ENCODE data around the gene DMD. TPM values are rescaled to one million over a fixed set of nuclear protein-coding genes. Genes with fewer than 3 reads are reported as not detected.

Gene DMD
- total and polyA plus RNA-seq, 2 donors (not counting 1 experiment from before 2014, with no cell fraction given), result 2.0 to 51.8 TPM

- Histone ChIP-seq H3K27ac (ENCODE audit: low read length in 2 of 2) (no peak overlapping the region), H3K4me2 (replicated peaks; ENCODE audit: low read depth, low read length, poor library complexity, severe bottlenecking) (no peak overlapping the region), H3K4me3 (ENCODE audit: control extremely low read depth in 1 of 5, extremely low read depth in 1 of 5, insufficient read depth in 1 of 5, low read depth in 2 of 5, low read length in 4 of 5) (no peak overlapping the region), H2AFZ (ENCODE audit: insufficient read depth, low read depth, low read length, poor library complexity, severe bottlenecking) (no peak overlapping the region), H3K4me1 (ENCODE audit: control insufficient read depth in 2 of 2, insufficient read depth in 2 of 2, low read length in 2 of 2) (no peaks in the 10 kb centered on the region), H3K9ac (ENCODE audit: low read length) (no peak overlapping the region), H3K27me3 (replicated peaks in 1 of 4; ENCODE audit: control extremely low read depth in 1 of 4, control insufficient read depth in 3 of 4, insufficient read depth in 4 of 4, low read length in 3 of 4) (no peaks in the 10 kb centered on the region), H3K79me2 (ENCODE audit: control insufficient read depth, insufficient read depth, low read length) (no peaks in the 10 kb centered on the region), H3K36me3 (replicated peaks in 1 of 2; ENCODE audit: control extremely low read depth in 1 of 2, control insufficient read depth in 1 of 2, extremely low read depth in 1 of 2, insufficient read depth in 2 of 2, low read length in 1 of 2) (no peaks in the 10 kb centered on the region), H3K9me3 (ENCODE audit: control extremely low read depth in 1 of 3, control insufficient read depth in 2 of 3, insufficient read depth in 1 of 3, low read length in 2 of 3) (no peaks in the 10 kb centered on the region), H4K20me1 (ENCODE audit: control insufficient read depth, insufficient read depth, low read length, poor library complexity, severe bottlenecking) (no peaks in the 10 kb centered on the region)
- Mint-ChIP-seq H3K27me3 (peaks cover 5% of the 10 kb centered on the region), H3K9me3 (ENCODE audit: insufficient read depth) (no peaks in the 10 kb centered on the region), H3K4me1 (no peaks in the 10 kb centered on the region), H3K27ac (no peak overlapping the region), H3K4me3 (no peak overlapping the region)
- ChIA-PET CTCF (no interaction called here), POLR2A (no interaction called here)
- intact Hi-C loops (cut with micrococcal nuclease), result no loop called here
- WGBS (ENCODE audit: insufficient coverage), result no CpG with 5 or more reads among the region's 2 CpGs
- no peak for ATAC-seq (ENCODE audit: low read depth)
- no peak for DNase-seq
- TF ChIP-seq, protein P1, sequence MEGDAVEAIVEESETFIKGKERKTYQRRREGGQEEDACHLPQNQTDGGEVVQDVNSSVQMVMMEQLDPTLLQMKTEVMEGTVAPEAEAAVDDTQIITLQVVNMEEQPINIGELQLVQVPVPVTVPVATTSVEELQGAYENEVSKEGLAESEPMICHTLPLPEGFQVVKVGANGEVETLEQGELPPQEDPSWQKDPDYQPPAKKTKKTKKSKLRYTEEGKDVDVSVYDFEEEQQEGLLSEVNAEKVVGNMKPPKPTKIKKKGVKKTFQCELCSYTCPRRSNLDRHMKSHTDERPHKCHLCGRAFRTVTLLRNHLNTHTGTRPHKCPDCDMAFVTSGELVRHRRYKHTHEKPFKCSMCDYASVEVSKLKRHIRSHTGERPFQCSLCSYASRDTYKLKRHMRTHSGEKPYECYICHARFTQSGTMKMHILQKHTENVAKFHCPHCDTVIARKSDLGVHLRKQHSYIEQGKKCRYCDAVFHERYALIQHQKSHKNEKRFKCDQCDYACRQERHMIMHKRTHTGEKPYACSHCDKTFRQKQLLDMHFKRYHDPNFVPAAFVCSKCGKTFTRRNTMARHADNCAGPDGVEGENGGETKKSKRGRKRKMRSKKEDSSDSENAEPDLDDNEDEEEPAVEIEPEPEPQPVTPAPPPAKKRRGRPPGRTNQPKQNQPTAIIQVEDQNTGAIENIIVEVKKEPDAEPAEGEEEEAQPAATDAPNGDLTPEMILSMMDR (IDR thresholded peaks at IDR 0.05), result no peak
- TF ChIP-seq EZH2 (IDR thresholded peaks at IDR 0.05; ENCODE audit: borderline replicate concordance, insufficient read depth, low read depth, low read length, poor library complexity, severe bottlenecking), result no peak
Observed at GRCh38 chrX:31316340-31316991, 1894.9 kb downstream of the DMD start.

DNA sequence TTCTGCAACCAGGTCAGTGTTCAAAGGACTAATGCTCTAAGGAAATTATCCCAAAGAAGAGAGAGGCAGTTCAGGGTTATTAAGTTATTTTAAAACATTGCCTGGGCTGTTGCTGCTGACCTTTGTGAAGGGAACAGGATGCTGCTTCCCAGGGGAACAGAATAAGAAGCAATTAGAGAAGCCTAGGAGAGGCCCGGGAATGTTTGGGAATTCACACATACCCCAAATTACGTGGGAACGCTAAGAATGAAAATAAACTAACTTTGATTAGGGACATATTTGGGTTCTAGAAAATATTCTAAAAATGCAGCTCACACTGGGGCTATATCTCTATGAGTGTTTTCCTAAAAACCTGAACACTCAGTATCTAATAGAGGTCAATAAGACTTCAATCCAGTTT is 1896.4 kb downstream of the DMD start:
- no peak overlapping the region for H3K9ac ChIP-seq (ENCODE audit: low read length)
- no peaks in the 10 kb centered on the region for H3K79me2 ChIP-seq (ENCODE audit: control insufficient read depth, insufficient read depth, low read length)
- no CpG with 5 or more reads among the region's 3 CpGs for WGBS (ENCODE audit: insufficient coverage)
- H3K9me3 ChIP-seq (ENCODE audit: control extremely low read depth in 1 of 3, control insufficient read depth in 2 of 3, insufficient read depth in 1 of 3, low read length in 2 of 3), result no peaks in the 10 kb centered on the region
- intact Hi-C loops (cut with micrococcal nuclease), result no loop called here
- no peak overlapping the region for H3K27ac Mint-ChIP-seq
- DNase-seq, result no peak
- ChIA-PET CTCF (no interaction called here), POLR2A (no interaction called here)
- H3K4me3 Mint-ChIP-seq, result no peak overlapping the region
- H3K27me3 ChIP-seq (replicated peaks in 1 of 4; ENCODE audit: control extremely low read depth in 1 of 4, control insufficient read depth in 3 of 4, insufficient read depth in 4 of 4, low read length in 3 of 4), result no peaks in the 10 kb centered on the region
- H3K4me3 ChIP-seq (ENCODE audit: control extremely low read depth in 1 of 5, extremely low read depth in 1 of 5, insufficient read depth in 1 of 5, low read depth in 2 of 5, low read length in 4 of 5), result no peak overlapping the region
- no peaks in the 10 kb centered on the region for H4K20me1 ChIP-seq (ENCODE audit: control insufficient read depth, insufficient read depth, low read length, poor library complexity, severe bottlenecking)
- no peak overlapping the region for H2AFZ ChIP-seq (ENCODE audit: insufficient read depth, low read depth, low read length, poor library complexity, severe bottlenecking)
- no peaks in the 10 kb centered on the region for H3K4me1 ChIP-seq (ENCODE audit: control insufficient read depth in 2 of 2, insufficient read depth in 2 of 2, low read length in 2 of 2)
- no peak for ATAC-seq (ENCODE audit: low read depth)
- peaks cover 5% of the 10 kb centered on the region for H3K27me3 Mint-ChIP-seq
- H3K4me2 ChIP-seq (replicated peaks; ENCODE audit: low read depth, low read length, poor library complexity, severe bottlenecking), result no peak overlapping the region
- no peak for TF ChIP-seq EZH2 (IDR thresholded peaks at IDR 0.05; ENCODE audit: borderline replicate concordance, insufficient read depth, low read depth, low read length, poor library complexity, severe bottlenecking)
- TF ChIP-seq, protein P1 (IDR thresholded peaks at IDR 0.05), result no peak
- no peaks in the 10 kb centered on the region for H3K4me1 Mint-ChIP-seq
- no peak overlapping the region for H3K27ac ChIP-seq (ENCODE audit: low read length in 2 of 2)
- H3K36me3 ChIP-seq (replicated peaks in 1 of 2; ENCODE audit: control extremely low read depth in 1 of 2, control insufficient read depth in 1 of 2, extremely low read depth in 1 of 2, insufficient read depth in 2 of 2, low read length in 1 of 2), result no peaks in the 10 kb centered on the region
- H3K9me3 Mint-ChIP-seq (ENCODE audit: insufficient read depth), result no peaks in the 10 kb centered on the region
